HPDE6-E6E7 (cell line): Measurements from ENCODE around the gene KRCC1.

Experiments
- DNase-seq: peaks from one replicate; pipeline ENCODE4 v3.0.0; 2011; ENCODE audit warnings: missing footprints; ENCODE audit errors: extremely low spot score

KRCC1 gene

DNA sequence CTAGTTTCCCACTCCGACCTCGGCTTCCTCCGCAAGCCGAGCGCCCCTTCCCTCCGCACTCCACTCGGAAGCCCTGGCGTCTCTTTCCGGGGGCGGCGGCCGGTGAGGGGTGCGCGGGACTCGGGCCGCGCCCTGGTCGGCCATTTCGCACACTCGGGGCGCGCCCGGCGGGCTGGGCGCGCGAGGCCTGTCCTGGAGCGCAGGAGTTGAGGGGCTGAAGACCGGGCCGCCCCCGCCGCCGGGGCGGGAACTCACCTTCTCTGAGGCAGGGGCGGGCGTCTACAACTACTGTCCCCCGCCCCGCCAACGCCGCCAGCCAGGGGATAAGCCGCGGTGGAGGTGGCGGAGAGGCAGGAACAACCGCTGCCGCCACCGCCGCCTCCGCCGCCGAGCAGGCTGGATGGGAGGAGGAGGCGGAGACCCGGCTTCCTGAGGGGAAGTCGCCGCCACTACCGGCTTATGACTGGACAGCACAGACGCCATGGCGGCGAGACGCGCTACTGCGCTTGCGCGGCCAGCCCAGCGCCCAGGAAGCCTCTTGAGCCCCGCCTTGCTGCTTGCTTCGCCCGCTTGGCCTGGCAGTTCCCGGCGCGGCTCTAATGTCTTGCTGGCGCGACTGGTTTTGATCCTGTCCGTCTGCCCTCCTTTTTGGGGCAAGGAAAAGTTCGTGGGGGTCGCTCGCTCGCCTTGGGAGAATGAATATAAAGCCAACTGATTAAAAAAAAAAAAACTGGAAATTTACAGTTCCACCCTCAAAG lies at the start of gene KRCC1:
KRCC1 (minus strand) TSS at position 413 of the 758 bp plus-strand sequence. CDS start 27,220 bp downstream, outside the sequence.
- peak; percentile 95 for DNase-seq

DNA sequence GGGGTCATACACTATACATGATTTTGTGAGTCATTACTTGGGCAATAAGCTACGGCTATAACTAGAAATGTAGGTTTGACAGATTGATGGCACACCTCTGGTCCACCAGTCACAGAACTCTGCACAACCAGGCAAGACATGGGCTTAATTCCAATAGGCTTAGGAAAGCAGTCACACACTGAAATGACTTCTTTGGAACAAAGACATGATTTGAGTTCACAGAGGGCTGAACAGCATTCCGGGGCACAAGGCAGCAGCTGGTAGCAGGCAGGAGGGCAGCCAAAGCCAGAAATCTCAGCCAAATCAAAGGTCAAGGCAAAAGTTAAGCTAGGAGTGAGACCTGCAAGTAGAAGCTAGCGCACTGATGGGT lies 44.9 kb upstream of the KRCC1 start:
- no peak for DNase-seq

DNA sequence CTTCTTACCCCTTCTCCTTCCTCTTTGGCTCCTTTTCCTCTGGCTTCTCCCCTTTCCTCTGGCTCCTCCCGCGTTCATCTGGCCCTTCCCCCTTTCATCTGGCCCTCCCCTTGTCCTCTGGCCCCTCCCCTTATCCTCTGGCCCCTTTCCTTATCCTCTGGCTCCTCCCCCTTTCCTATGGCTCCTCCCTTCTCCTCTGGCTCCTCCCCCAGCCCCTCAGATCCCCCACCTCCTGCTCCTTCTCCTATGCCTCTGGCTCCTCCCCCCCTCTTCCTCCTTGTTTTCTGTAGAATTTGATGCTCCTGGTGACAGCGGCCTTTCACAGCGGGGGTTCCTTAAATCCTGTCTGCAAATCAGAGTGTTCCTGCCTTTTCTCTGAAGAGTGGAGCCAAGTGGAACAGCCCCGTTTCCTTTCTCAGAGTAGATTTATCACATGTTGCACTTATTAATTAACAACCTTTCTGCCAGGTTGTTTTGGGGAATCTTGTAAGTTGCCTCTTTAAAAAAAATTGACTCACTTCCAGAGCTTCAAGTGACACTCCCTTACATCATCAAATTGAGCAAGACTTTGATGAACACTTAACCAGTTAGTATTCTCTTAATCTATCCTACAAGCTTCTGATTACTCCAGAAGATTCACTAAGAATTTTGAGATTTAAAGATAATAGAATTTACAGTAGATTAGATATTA lies 44.4 kb upstream of the KRCC1 start:
- DNase-seq, result no peak

DNA sequence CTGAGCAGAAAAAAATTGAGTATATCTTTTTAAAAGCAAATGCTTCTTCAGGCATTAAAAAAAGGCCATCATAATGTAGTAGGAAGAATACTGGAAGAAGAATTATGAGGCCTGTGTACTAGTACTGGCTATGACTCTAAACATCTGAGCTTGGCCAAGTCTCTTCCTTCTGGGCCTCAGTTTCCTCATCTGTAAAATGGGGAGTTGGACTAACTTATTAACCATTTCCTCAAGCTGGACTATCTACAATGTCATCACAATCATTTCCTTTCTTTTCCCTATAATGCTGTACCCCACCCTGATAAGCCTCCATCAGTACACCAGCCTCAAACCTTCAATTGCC lies 42.9 kb upstream of the KRCC1 start:
- no peak for DNase-seq

DNA sequence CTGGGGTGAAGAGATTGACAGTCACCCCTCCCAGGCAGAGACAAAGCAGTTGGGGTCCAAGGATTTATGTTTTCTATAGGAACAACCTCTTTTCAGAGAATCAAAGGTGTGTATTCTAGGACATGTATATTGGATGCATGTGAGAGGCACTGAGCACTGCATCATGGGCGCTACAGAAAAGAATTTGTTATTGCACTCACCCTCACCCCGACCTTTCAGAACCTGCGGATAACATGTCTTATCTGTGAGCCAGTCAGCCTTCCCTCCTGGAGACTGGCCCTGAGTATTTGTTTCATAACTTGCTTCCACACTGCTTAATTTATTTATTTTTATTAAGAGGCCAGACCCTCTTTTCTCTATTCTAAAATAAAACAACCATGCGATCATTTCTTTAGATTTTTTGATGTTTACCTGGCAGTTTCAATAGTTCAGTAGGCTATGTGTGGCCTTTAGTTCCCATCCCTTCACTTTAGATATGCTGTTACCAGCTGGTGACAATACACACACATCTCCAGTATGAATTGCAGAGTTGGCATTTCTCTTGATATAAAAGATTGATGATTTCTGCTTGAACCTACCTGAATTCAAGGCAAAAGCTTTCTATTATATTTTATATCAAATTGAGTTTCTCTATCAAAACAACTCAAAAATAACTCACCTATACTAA lies 42.4 kb upstream of the KRCC1 start:
- DNase-seq, result no peak

DNA sequence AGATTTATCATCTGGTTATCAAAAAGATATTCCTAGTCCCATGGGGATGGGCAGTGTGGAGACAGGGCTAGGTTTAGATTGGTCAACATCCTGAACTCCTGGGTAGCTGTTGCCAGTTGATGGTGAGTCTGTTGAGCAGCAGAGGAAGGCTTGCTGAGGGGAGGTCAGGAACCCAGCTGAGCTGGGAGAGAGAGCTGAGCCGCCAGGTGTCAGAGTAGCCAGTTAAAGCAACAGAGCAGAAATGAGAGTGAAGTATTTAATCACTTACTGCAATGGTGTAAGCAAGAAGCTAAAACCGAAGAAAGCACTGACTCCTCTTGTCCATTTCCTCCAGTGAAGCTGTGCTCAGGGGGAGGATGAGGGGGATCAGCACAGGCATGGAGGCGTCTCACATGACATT lies 41.6 kb upstream of the KRCC1 start:
- DNase-seq, result no peak

DNA sequence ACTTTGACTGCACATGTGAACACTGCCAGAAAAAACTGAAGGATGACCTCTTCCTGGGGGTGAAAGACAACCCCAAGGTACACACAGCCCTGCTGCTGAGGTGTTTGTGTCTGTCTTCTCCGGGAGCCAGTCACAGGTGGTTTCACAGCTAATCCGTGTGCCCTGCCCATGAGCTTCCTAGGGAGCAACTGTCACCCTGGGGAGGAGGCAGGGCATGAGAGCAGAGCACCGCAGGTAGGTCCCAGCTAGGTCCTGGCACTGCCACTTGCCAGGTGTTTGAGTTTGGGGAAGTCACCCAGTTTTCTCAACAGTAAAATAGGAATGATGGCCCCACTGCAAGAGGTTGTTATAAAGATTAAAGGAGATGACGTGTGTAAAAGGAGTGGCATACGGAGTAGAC lies 41.1 kb upstream of the KRCC1 start:
- DNase-seq, result no peak

DNA sequence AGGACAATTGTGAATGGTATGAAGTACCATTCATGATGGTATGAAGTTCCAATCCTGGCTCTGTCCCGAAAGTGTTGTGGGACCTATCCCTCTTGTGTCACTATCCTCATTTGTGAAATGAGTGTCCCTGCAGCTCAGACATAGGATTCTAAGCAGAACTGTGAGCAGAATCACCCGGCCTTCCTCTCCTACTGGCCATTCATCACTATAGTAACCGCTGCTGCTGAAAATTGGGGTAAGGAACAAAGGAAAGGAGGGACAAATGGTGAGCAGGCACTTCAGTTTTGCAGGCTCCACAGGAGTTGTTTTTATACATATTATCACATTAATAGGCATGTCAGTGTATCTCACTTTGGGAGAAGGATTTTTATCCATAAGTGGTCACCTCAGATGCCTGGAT lies 39.4 kb upstream of the KRCC1 start:
- DNase-seq, result no peak

DNA sequence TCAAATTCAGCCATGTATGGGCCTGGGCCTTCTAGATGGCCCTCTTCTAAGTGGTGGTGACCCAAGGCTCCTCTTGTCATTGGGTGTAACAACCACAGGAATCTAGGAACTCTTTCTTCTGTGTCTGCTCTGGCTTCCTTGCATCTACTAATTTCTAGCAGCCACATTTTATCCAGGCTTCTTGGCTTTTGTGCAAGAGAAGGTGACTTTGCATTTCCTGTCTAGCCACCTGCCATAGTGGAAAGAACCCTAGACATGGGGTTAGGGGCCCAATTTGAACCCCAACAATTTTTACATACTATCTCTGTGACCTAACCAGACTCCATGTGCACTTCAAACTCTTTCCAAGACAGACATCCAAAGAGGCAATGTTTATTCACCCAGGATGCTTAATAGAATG lies 37.2 kb upstream of the KRCC1 start:
- no peak for DNase-seq

DNA sequence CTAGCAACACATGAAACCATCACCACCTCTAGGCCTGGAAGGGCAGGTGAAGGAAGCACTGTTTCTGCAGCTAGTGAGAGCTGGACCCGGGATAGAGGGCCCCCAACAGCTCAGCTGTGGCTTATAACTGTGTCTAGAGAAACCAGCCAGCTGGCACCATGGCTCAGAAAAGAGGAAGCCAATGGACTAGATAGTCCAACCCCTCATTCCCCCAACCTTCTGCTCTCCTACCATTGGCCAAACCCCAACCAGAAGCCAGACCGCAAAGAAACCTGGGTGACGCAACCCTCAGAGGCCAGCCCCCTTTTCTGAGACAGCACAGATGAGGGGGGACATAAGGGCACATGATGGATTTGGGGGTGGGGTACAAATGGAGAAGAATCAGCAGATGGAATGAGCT lies 36.4 kb upstream of the KRCC1 start:
- DNase-seq, result no peak

DNA sequence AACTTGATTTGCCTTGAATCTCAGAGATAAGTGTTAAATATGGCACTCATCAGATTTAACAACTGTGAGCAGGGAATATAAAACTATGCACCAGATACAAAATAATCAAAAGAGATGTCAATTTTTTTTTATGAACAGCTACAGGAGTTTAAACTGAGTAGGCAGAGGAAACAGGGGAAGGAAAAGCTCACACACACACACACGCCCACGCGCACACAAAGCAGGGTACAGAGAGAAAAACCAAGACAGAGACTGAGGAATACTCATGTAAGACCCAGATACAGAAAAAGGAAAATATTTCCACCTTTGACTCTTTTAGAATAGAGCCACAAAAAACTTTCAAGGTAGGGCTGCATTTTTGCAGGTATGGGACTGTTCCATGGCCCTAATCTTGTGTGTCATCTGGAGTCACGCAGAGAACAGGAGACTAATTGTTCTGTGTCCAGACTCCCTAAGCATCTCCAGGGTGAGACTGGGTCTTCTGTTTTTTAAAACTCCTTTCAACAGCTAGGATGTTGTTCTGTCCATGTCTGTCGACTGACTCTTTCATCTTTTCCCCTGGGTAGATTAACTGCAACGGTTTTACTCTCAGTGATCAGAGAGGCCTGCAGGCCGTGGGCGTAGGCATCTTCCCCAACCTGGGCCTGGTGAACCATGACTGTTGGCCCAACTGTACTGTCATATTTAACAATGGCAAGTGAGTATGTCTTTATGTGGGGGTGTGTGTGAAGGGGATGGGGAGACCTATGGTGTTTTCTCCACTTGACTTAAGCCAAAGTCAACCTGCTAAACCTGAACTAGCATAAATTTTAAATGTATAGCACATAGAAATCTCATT lies 35.1 kb upstream of the KRCC1 start:
- DNase-seq, result no peak

DNA sequence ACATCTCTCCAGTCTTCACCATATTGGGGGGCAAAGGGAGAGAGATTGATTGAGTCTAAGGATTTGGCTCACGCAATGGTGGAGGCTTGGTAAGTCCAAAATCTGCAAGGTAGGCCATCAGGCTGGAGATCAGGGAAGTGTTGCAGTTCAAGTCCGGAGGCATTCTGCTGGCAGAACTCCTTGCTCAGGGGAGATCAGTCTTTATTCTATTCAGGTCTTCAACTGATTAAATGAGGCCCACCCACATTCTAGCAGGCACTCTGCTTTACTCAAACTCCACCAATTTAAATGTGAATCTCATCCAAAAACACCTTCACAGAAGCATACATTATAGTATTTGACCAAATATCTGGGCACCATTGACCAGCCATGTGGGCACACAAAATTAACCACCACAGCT lies 33.4 kb upstream of the KRCC1 start:
- no peak for DNase-seq

DNA sequence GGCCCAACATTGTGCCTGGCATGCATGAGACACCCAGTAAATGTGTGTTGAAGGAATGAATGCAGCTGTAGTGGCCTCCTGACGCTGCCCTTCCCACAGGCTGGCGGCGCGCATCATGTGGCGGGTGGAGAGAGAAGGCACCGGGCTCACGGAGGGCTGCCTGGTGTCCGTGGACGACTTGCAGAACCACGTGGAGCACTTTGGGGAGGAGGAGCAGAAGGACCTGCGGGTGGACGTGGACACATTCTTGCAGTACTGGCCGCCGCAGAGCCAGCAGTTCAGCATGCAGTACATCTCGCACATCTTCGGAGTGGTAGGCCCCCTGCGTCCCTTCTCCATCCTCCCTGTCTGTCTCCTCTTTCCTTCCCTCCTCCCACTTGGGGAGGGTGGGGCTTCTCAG lies 32.2 kb upstream of the KRCC1 start:
- DNase-seq, result no peak

DNA sequence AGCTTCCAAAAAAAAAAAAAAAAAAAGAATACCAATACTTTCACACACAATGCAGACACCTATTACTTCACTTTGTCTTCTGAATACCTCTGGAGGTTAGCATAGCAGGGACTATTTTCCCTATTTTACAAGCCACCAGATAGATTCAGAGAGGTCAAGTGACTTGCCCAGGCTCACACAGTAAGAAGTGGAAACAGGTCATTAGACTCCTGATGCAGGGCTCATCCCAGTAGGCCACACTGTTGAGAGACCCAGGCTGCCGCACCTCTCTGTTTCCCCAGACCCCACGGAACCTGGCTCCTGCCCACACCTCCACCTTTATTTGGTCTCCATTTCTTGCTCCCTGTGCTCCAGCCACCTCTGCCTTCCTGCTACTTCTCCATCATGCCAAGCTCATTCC lies 31.5 kb upstream of the KRCC1 start:
- DNase-seq, result no peak

DNA sequence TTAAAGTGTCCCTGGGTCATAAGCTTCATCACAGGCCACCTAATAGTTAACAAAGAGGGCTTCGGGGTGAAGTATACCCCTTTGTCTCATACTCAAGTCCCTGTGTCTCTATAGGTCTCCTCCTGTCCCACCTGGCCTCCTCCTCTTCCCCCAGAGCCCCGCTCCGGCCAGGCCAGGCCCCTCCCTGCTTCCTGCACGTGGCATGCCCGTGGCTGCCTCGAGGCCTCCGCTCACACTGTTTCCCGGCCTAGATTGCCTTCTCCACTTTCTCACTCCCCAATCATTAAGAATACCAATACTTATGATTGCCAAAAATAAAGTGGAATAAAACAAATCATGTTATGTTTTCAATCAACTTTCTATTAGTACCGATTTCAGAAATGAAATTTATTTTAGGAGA lies 30.8 kb upstream of the KRCC1 start:
- DNase-seq, result no peak

DNA sequence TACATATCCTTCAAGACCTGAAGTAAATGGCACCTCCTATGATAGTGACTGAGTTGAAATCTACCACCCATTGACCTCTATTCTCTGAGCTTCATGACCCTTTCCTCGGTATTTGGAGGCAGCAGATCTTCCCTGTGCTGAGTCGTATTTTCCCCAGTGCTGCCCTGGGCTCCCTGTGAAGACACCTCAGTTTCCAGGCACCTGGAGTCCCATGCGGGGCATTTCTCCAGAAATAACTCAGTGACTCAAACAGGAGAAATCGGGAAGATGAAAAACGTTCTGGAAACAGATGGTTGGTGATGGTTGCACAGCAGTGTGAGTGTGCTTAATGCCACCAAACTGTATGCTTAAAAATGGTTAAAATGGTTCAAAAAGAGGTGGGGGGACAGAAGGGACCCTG lies 30.0 kb upstream of the KRCC1 start:
- DNase-seq, result no peak

DNA sequence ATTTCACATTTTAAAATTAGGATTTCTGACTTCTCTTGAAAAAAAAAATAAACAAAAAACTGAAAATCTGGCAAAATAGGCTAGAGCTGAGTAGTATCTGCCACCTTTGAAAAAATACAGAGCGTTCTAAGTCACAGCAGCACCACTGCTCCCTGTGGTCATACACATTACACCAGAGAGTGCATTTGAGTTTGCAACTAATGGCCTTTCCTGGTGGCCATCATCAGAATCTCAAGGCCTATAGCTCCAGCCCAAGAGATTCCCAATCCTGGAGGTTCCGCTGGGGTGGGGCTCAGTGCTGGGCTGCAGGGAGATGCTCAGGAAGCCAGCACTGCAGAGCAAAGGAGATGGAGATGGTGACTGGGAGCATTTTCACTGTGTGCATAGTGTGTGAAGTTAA lies 29.5 kb upstream of the KRCC1 start:
- DNase-seq, result no peak

DNA sequence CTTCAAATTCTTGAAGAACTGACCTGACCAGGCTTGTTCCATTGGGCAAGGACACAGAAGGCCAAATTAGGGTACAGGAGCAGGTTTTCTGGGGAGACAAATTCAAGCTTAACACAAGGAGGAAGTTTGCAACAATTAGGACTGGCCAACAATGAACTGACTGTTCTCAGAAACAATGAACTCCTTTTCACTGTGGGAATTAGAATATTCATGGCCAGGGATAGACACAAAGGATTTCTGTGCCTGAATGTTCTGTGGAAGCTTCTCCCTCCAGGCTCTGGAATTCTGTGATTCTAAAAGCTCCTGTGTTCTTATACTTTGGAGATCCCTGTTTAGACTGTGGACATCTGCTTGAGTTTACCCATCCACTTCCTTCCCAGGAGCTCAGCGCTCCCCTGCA lies 27.2 kb upstream of the KRCC1 start:
- DNase-seq, result no peak

DNA sequence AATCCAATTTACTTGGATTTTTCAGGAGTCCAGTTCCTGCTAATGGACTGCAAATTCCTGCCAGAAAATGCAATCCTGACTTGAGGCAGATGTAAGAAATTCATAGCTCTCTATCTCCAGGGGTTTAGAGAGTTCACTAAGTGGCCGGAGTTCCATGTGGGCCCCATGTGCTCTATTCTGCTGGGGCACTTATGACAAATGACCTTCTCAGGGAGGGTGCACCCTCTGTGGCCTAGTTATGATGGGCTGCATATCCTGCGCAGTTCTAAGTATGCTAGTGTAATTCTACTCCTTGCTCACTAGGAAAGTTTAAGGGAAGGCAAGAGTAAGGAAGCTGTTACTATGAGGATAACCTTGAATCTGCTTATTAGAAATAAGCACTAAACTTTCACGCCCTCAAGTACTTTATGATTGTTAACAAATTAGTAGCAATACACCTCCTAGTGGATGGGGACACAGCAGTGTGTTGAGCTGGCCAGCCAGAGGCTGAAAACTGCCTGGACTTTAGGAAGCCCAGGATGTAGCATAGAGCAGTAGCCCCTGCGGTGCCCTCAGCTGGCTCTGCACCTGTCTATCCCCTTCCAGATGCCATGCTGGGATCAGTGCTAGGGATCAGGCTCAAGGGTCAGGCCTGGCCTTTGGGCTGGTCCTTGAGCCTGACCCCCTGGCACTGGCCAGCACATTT lies 26.5 kb upstream of the KRCC1 start:
- DNase-seq, result no peak

DNA sequence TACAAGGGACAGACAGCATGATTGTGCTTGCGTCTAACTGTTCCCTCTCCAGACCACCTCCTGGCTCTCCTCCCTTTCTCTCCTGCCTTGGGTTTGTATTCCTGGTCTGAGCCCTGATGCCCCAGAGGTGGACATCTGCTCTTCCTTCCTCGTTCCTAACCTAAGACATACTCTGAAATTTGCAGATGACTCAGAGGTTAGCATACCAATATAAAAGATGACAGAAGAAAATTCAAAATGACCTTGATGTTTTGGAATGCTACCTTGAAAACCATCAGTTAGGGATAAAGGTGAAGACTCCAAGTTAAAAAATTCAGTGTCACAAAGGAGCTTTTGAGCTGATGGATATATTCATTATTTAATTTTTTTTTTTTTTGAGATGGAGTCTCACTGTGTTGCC lies 25.0 kb upstream of the KRCC1 start:
- no peak for DNase-seq

DNA sequence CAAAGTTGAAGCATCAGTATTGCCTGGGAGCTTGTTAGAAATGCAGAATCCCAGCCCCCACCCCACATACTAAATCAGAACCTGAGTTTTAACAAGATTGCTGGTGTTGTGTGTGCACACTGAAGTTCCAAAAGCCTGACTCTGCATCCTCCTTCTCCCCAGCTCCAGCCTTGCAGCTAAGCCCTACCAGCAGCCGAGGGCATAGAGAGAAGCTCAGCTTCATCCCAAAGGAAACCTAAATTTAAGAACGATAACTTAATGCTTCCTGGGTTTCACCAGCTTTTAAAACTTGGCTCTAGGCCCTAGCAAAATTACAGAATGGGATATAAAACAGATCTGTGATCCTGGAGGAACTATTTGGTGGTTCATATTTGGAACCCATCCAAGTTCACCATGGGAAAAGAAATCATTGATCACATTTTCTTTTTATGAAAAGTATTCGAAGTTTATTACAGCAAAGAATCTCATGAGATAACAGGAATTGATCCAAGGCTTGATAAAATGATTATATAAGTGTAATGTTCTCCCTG lies 23.1 kb upstream of the KRCC1 start:
- no peak for DNase-seq

DNA sequence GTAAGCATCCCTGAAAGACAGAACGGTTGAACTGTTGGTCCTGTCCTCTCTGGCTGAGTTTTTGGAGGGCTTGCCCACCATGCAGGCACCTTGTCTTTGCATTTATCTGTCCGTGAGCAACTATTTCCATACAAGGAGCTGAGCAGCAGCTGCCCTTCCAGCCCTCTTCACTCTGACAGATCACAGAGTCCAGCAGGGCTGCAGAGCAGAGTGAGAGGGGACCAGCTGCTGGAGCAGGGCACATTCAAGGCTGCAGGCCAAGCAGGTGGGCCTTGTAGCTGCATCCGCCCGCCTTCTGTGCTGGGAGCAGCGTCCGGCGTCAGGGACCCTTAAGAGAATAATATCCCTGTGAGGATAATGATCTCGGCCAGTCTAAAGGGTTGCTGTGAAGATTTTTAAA lies 21.5 kb upstream of the KRCC1 start:
- DNase-seq, result no peak
